Hepatocyte (in vitro differentiated cells): ENCODE results near the gene GTSE1. TPM values are rescaled to one million over a fixed set of nuclear protein-coding genes. Genes with fewer than 3 reads are reported as not detected.

Experiments
- DNase-seq: peaks from one replicate; pipeline ENCODE4 v3.0.0-alpha.2; 2016; ENCODE audit warnings: low spot score
- H2AFZ ChIP-seq: fragments of 200-600 bp; sonication (generic); 2 replicates; pipeline ENCODE4 v1.6.0; 2016; ENCODE audit warnings: antibody characterized with exemption, mild to moderate bottlenecking
- H3K27ac ChIP-seq: fragments of 200-600 bp; sonication (generic); 2 replicates; pipeline ENCODE4 v1.5.1; 2016; ENCODE audit warnings: mild to moderate bottlenecking
- H3K27me3 ChIP-seq: fragments of 200-600 bp; sonication (generic); 2 replicates; pipeline ENCODE4 v1.6.1; 2016
- H3K36me3 ChIP-seq: fragments of 200-600 bp; sonication (generic); replicated peaks from 2 replicates; pipeline ENCODE4 v1.5.1; 2016; ENCODE audit warnings: low read depth; ENCODE audit not compliant: insufficient read depth
- H3K4me1 ChIP-seq: fragments of 200-600 bp; sonication (generic); 2 replicates; pipeline ENCODE4 v1.5.1; 2016; ENCODE audit warnings: mild to moderate bottlenecking, moderate library complexity; ENCODE audit not compliant: insufficient read depth
- H3K4me2 ChIP-seq: fragments of 200-600 bp; sonication (generic); 2 replicates; pipeline ENCODE4 v1.6.0; 2016
- H3K4me3 ChIP-seq: fragments of 200-600 bp; sonication (generic); 2 replicates; pipeline ENCODE4 v1.5.1; 2016; ENCODE audit warnings: mild to moderate bottlenecking
- H3K79me2 ChIP-seq: fragments of 200-600 bp; sonication (generic); 2 replicates; pipeline ENCODE4 v1.6.0; 2017; ENCODE audit warnings: mild to moderate bottlenecking
- H3K9me2 ChIP-seq: fragments of 200-600 bp; sonication (generic); replicated peaks from 2 replicates; pipeline ENCODE4 v1.6.0; 2017; ENCODE audit warnings: mild to moderate bottlenecking; ENCODE audit not compliant: insufficient read depth
- H3K9me3 ChIP-seq: fragments of 200-600 bp; sonication (generic); 2 replicates; pipeline ENCODE4 v1.5.1; 2016; ENCODE audit warnings: low read depth, mild to moderate bottlenecking
- H4K20me1 ChIP-seq: fragments of 200-600 bp; sonication (generic); 2 replicates; pipeline ENCODE4 v1.6.0; 2016; ENCODE audit warnings: mild to moderate bottlenecking; ENCODE audit not compliant: insufficient read depth, poor library complexity, severe bottlenecking
- EZH2 ChIP-seq: fragments of 200-600 bp; sonication (generic); IDR thresholded peaks from 2 replicates; pipeline ENCODE4 v1.6.1; 2016; ENCODE audit warnings: antibody characterized with exemption, mild to moderate bottlenecking, borderline replicate concordance
- EZH2phosphoT487 ChIP-seq: fragments of 200-600 bp; sonication (generic); IDR thresholded peaks from one replicate; pipeline ENCODE4 v1.6.1; 2018; ENCODE audit warnings: antibody characterized with exemption, mild to moderate bottlenecking, low read depth, moderate library complexity; ENCODE audit not compliant: unreplicated experiment, severe bottlenecking
- WGBS: methylation state at CpG from one replicate; pipeline ENCODE4 v1.1.6; 2016; ENCODE audit warnings: low lambda C conversion rate; ENCODE audit errors: missing lambda C conversion rate; 5-methylcytosine and 5-hydroxymethylcytosine counted together
- polyA plus RNA-seq: library from polyadenylated mRNA; unstranded; fragments of >200 nt; fragmentation: Nextera tagmentation; extraction: Ambion mirVana; gene quantifications from 2 replicates; pipeline ENCODE4 v1.2.1, GENCODE V29; 2016
- total RNA-seq: library from RNA; depleted of rRNA; stranded (reverse); fragments of >200 nt; gene quantifications from 2 replicates; pipeline ENCODE4 v1.2.3, GENCODE V29; 2014
- TF ChIP-seq, protein P1 (sequence below): fragments of 200-600 bp; sonication (generic); IDR thresholded peaks from 2 replicates; pipeline ENCODE4 v1.5.1; 2016; ENCODE audit warnings: antibody characterized with exemption, mild to moderate bottlenecking; ENCODE audit not compliant: poor library complexity

GTSE1 gene
- total and polyA plus RNA-seq, 2 experiments from 2014 or later, result 4.1 to 4.4 TPM

DNA sequence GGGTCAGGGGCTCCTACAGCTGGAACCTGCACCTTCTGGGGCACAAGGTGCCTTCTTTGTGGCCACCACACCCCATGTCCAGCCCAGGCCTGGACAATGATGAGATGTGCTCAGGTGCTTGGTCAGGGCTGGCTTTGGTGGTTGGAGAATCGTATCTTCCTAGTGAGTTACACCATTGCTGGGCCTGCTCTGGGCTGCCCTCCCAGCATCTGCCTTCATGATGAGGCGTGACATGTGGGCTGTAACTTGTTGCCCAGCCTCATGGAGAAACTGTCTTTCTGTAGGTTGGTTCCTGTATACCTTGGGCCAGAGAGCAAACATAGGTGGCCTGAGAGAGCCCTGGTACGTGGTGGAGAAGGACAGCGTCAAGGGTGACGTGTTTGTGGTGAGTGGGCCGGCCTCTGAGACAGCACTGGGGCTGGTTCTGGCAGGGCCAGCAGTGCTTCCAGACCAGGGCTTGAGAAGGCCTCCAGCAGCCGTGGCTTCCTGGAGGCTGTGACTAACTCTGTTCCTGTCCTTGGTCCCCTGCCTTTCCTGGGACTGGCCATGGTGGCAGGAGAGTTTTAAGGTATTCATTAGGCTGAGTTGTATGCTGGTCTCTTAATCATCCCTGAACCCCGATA lies 56.9 kb downstream of the GTSE1 start:
- Histone ChIP-seq H4K20me1 (peaks cover 9% of the 10 kb centered on the region), H3K27me3 (no peaks in the 10 kb centered on the region), H3K27ac (no peak overlapping the region), H3K36me3 (no peaks in the 10 kb centered on the region), H3K4me3 (no peak overlapping the region), H3K9me3 (no peaks in the 10 kb centered on the region), H3K4me1 (no peaks in the 10 kb centered on the region), H3K4me2 (no peak overlapping the region), H3K79me2 (no peaks in the 10 kb centered on the region), H2AFZ (no peak overlapping the region), H3K9me2 (no peaks in the 10 kb centered on the region)
- DNase-seq, result no peak
- TF ChIP-seq EZH2 (no peak), EZH2phosphoT487 (no peak)
- TF ChIP-seq, protein P1, sequence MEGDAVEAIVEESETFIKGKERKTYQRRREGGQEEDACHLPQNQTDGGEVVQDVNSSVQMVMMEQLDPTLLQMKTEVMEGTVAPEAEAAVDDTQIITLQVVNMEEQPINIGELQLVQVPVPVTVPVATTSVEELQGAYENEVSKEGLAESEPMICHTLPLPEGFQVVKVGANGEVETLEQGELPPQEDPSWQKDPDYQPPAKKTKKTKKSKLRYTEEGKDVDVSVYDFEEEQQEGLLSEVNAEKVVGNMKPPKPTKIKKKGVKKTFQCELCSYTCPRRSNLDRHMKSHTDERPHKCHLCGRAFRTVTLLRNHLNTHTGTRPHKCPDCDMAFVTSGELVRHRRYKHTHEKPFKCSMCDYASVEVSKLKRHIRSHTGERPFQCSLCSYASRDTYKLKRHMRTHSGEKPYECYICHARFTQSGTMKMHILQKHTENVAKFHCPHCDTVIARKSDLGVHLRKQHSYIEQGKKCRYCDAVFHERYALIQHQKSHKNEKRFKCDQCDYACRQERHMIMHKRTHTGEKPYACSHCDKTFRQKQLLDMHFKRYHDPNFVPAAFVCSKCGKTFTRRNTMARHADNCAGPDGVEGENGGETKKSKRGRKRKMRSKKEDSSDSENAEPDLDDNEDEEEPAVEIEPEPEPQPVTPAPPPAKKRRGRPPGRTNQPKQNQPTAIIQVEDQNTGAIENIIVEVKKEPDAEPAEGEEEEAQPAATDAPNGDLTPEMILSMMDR, result no peak
- 94% methylated on average over 8 of the region's 8 CpGs for WGBS

GRCh38 chr22:46354176-46354992 lies 57.7 kb downstream of the GTSE1 start:
- DNase-seq, result no peak
- Histone ChIP-seq H3K9me3 (no peaks in the 10 kb centered on the region), H3K4me1 (no peaks in the 10 kb centered on the region), H3K79me2 (no peaks in the 10 kb centered on the region), H4K20me1 (peaks cover 9% of the 10 kb centered on the region), H3K36me3 (no peaks in the 10 kb centered on the region), H2AFZ (no peak overlapping the region), H3K27ac (no peak overlapping the region), H3K4me2 (no peak overlapping the region), H3K4me3 (no peak overlapping the region), H3K9me2 (no peaks in the 10 kb centered on the region), H3K27me3 (no peaks in the 10 kb centered on the region)
- 92% methylated on average over 21 of the region's 21 CpGs for WGBS
- TF ChIP-seq, protein P1, result no peak
- TF ChIP-seq EZH2phosphoT487 (no peak), EZH2 (no peak)

GRCh38 chr22:46354993-46355305 lies 58.3 kb downstream of the GTSE1 start:
- no peaks in the 10 kb centered on the region for H3K9me3 ChIP-seq
- H3K27me3 ChIP-seq, result no peaks in the 10 kb centered on the region
- TF ChIP-seq, protein P1, result no peak
- TF ChIP-seq EZH2phosphoT487 (no peak), EZH2 (no peak)
- no peak overlapping the region for H3K4me3 ChIP-seq
- DNase-seq, result no peak
- no peaks in the 10 kb centered on the region for H3K9me2 ChIP-seq
- H2AFZ ChIP-seq, result no peak overlapping the region
- no peak overlapping the region for H3K4me2 ChIP-seq
- H3K4me1 ChIP-seq, result no peaks in the 10 kb centered on the region
- no peaks in the 10 kb centered on the region for H3K79me2 ChIP-seq
- H3K36me3 ChIP-seq, result no peaks in the 10 kb centered on the region
- WGBS, result 94% methylated on average over 7 of the region's 7 CpGs
- H3K27ac ChIP-seq, result no peak overlapping the region
- H4K20me1 ChIP-seq, result peaks cover 9% of the 10 kb centered on the region
